Left renal cortex interstitium (tissue), 4 donors: ENCODE results near the gene TMEM63C. TPM values are rescaled to one million over a fixed set of nuclear protein-coding genes. Genes with fewer than 3 reads are reported as not detected.
A peak's percentile ranks its signal among the peaks of the same experiment; 100 is the strongest.
"Not testable (repeated sequence)": the region's sequence is repeated elsewhere in the genome, so short reads cannot be mapped to it uniquely, and the experiment has no call there.

Experiments used
- DNase-seq, 4 donors: peaks; one replicate each; pipeline ENCODE4 v3.0.0-alpha.2; 2013; ENCODE audit warnings: low read depth in 4 of 4, low spot score in 2 of 4, missing footprints in 1 of 4
- polyA plus RNA-seq, 4 donors: library from polyadenylated mRNA; unstranded; fragments of 120-200 nt; gene quantifications; one replicate each; pipeline ENCODE4 v1.2.1, GENCODE V29; 2013; ENCODE audit not compliant: insufficient read length in 4 of 4

The TMEM63C gene
- polyA plus RNA-seq, 4 donors: 1.0 to 1.8 (median 1.4) TPM

DNA sequence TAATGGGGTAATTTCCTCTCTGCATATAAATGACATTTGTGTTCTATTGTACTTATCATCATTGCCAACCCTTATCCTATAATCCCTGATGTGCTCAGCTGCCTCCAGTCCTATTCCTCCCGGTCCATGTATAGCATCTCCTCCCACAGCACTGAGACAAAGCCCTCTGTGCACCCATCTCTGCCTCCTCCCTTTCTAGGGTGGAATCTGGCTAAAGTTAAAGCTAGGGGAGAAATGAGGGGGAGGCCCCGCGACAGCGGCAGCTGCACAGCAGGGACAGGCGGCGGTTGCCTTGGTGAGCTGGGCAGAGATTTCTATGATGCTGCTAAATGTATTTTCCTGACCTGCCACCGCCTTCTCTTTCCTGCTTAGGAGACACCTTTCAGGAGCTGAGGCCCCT lies 27.2 kb upstream of the TMEM63C start:
- no peak for DNase-seq

GRCh38 chr14:77155083-77155482 lies 26.5 kb upstream of the TMEM63C start:
- no peak for DNase-seq

DNA sequence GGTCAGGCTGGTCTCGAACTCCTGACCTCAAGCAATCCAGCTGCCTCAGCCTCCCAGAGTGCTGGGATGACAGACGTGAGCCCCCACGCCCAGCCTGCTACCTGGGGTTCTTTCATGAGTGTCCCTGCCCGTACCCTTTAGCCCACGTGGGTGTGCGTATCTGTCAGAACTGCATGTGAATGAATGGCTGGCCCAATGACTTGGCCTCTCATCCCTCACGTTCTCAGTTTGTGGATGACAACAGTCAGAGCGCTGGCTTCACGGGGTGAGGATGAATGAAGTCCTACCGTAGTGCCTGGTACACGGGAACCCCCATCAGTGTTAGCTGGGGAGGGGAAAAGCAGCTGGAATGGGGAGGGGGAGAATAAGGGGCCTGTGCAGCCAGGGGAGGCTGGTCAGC lies 23.9 kb upstream of the TMEM63C start:
- no peak for DNase-seq

GRCh38 chr14:77158175-77158881 lies 23.3 kb upstream of the TMEM63C start:
- no peak for DNase-seq

DNA sequence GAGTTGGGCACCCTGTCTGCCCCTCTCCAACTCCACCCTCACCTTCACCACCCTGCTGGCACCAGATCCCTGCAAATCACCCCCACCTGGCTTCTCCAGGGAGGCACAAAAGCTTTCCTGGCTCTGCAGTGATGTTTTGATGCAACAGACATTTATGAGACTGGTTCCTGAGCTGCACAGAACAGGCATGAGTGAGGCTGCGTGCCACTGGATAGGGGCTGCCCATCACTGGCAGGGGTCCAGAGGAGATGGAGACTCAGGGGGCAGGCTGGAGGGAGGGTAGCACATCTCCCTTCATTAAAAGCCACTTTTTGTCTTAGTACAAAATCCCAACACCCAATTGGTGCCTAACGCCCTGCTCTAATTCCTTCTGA lies 22.7 kb upstream of the TMEM63C start:
- no peak for DNase-seq

DNA sequence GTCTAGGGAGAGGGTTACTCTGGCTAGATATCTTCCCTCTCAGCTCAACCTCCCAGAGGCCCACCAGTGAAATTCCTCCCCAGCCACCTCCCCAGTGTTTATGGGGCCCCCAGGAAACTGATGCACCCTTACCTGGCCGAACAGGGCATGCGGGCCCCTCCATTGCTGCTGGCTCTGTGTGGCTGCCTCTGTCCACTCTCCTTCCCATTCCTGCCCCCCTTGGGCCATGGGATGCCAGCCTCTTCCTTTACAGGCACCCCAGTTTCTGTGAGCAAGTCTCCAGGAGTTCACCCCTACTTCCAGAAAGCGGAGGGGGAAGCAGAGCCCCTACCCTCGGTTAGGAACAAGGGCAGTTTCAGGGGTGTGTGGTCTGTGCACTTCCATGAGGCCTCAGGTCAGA lies 20.6 kb upstream of the TMEM63C start:
- DNase-seq: no peak

DNA sequence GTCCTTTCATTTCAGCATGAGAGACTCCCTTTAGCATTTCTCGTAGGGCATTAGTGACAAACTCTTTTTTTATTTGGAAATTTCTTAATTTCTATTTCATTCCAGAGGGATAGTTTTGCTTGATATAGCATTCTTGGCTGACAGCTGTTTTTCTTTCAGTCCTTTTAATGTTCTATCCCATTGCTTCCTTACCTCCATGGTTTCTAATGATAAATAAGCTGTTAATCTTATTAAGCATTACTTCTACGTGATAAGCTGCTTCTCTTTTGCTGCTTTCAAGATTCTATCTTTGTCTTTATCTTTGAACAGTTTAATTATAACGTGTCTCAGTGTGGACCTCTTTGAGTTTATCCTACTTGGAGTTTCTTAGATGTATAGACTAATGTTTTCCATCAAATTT lies 11.6 kb upstream of the TMEM63C start:
- DNase-seq: no peak

DNA sequence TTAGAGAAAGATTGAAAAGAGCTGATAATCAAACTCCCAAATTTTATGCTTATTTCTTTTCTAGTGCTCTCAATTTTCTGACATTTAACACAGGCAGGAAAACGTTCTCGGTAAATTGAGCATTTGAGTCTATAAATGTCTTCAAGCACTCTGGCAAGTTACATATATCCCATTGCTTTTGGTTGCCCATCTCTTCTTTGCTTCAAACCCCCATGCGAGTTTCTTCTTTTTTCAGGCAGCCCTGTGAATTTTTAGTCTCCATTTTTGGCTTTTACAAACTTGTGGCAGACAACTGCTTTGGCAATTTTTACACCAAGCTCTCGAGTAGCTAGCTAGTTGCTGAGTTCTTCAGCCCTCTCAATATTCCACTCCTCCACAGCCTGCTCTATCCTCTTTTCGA lies 8.7 kb upstream of the TMEM63C start:
- DNase-seq: no peak

DNA sequence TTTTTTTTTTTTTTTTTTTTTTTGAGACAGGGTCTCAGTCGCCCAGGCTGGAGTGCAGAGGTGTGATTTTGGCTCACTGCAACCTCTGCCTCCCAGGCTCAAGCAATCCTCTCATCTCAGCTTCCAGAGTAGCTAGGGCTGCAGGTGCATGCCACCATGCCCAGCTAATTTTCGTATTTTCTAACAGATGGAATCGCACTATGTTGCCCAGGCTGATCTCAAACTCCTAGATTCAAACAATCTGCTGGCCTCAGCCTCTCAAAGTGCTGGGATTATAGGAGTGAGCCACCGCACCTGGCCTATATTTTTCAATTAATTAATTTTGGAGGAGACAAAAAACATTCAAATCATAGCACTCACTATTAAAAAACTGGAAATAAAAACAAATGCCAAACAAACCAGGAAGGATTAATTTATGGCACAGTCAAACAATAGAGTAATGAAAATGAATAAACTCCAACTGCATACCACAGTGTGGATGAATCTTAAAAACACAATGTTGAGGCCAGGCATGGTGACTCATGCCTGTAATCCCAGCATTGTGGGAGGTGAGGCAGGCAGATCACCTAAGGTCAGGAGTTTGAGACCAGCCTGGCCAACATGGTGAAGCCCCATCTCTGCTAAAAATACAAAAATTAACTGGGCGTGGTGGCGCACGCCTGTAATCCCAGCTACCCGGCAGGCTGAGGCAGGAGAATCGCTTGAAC lies 7.5 kb upstream of the TMEM63C start:
- not testable (repeated sequence) for DNase-seq

GRCh38 chr14:77175843-77176242 lies 5.8 kb upstream of the TMEM63C start:
- no peak for DNase-seq

DNA sequence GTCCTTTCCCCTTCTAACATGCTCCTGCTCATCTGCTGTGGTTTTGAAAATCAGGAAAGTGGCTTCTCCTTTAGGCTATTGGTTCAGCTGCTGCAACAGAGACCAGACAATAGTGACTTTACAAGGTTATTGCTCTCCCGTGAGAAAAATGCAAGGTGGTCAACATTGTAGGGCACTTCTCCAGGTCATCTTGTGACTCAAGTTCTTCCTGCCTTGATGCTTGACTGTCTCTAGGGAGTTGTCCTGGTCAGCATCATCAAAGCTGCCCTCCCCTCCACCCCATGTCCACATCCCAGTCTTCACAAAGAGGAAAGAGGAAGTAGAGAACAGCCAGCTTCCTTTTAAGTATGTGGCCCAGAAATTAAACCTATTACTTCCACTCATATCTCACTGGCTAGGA lies 3.9 kb upstream of the TMEM63C start:
- no peak for DNase-seq

DNA sequence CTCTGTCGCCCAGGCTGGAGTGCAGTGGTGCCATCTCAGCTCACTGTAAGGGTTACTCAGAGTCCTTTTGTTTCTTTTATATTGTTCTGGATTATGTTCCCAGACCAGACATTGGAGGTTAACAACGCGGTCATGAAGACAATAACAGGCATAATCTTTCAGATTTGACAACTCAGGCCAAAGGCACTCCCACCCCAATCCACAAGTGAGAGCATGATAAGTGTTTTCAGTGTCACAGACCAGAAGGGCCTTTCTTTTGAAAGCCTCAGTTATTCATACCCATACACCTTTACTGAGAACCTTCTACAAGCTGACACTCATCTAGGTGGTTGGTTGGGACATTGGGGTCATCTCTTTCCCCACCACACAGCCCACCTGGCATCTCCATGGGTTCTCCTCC lies 2.9 kb upstream of the TMEM63C start:
- DNase-seq: no peak

- DNase-seq: peak in 1 of 4 donors; percentile 42
Observed at GRCh38 chr14:77180726-77181602, 634 bp upstream of the TMEM63C start.

GRCh38 chr14:77183896-77184295 lies 2.3 kb downstream of the TMEM63C start:
- no peak for DNase-seq

DNA sequence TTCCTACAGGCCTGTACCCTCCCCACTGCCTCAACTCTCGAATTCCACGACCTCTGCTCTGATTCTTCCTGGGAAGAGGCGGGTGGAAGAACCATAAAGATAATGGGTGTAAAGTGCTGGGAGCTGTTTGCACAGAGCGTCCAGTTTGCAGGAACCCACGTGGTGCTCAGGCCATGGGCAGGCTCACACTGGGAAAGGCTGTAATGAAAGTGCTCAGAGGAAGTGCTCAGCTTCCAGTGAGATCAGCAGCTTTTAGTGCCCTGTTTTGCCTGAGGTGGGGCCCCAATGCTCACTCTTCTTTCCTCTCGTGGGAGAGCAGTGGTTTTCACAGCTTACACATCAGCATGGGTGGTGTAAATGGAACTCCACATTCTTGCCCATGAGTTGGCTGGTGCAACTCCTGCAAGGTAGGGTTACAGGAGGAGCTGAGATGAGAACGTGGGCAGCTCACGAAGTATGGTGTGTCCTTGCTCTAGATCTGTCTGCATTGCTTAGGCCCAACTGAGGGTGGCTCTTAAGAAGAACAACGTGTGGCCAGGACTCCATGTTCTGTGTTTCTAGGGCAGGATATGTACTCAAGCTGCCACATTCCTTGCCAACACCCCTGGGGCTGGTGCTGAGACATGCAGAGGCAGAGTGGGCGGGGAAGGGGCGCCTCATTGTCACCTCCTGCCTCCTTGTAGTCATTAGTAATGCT lies 2.9 kb downstream of the TMEM63C start:
- DNase-seq: no peak

GRCh38 chr14:77185093-77185465 lies 3.5 kb downstream of the TMEM63C start:
- DNase-seq: no peak

DNA sequence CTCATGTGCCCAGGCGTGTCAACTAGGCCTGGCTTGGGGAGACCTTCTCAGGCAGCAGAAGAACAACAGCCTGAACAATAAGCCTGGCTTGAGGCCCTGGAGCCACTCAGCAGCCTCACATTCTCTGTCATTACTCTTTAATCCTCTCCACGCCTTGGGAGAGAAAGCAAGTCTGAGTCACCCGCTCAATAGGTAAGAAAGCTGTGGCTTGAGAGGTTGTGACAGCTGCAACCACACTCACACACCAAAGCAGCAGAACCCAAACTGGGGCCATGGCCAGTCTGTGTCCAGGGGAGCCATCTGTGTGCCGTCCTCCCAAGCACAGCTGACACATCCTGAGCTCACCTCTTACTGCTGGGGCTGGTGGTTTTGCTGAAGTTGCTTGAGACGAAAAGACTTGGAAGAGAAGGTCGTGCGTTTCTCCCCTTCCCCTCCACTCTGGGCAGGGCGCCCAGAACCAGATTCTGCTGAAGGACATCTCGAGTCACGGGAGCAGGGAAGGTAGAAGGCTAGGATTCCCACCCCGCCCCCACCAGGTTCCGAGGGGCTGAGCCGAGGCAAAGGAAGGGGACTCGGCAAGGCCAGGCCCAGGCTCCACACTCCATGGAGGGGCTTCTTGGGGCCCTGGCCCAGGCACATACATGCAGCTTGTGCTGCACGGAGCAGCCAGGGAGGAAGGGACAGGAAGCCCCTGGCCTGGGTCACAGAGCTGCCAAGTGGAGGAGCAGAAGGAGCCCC lies 5.5 kb downstream of the TMEM63C start:
- no peak for DNase-seq

- no peak for DNase-seq
Observed at GRCh38 chr14:77187649-77188012, 6.0 kb downstream of the TMEM63C start.

DNA sequence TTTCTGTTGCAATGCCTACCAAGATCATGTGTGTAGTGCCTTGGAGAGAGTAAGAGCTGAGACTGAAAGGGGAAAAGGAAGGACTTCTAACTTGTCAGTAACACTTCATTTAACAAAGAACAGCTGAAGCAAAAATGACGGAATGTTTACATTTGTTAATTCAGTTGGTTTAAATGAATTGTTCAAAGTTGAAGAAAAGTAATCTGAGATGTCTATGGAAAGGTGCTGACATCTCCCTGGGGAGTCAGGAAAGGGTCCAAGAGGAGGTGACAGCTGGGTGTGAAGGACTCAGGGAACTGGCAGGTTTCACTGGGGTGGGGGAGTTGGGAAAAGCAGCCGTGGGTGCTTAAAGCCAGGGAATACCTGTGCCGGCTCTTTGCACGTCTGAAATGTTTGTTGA lies 7.9 kb downstream of the TMEM63C start:
- DNase-seq: no peak

DNA sequence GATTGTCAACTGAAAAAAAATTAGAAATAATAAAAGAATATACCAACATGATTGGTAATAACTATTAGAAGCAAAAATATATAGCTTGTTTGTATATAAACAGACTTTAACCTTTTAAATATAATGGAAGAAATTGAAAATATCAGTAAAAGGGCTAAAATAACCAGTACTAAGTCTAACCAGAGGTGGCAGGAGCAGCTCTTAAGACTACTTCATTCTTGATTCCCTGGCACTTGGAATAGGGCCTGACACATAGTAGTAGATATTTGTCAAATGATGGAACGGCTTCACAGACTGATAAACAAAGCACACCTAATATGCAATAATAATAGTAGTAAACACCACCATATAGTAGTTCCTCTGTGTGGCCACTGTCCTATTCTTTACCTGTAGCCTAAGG lies 9.4 kb downstream of the TMEM63C start:
- DNase-seq: no peak
